Effector CD8-positive, alpha-beta T cell (primary cell): ENCODE measurements around the gene IPO4.

Experiments
- DNase-seq: peaks from one replicate; lab custom pipeline; 2025; lab: John Stamatoyannopoulos, UW

The IPO4 gene

GRCh38 chr14:24147761-24148428, 40.7 kb downstream of the IPO4 start:
- no peak for DNase-seq

GRCh38 chr14:24146978-24147760, 41.4 kb downstream of the IPO4 start, which contains the start of gene RNF31:
TSS of gene RNF31 (plus strand) at chr14:24147498. CDS start at chr14:24147699, 201 bp downstream.
- DNase-seq: peak; percentile 94

- peak; percentile 80 for DNase-seq
Observed at GRCh38 chr14:24146453-24146977, 42.1 kb downstream of the IPO4 start, which contains the start of gene PSME2. TSS of gene PSME2 (minus strand) at chr14:24146610. CDS start at chr14:24146581, 29 bp downstream.

- DNase-seq: no peak
Observed at GRCh38 chr14:24145690-24146452, 42.7 kb downstream of the IPO4 start.

GRCh38 chr14:24145219-24145618, 43.4 kb downstream of the IPO4 start:
- DNase-seq: no peak

- DNase-seq: no peak
Observed at GRCh38 chr14:24144451-24144850, 44.2 kb downstream of the IPO4 start.

GRCh38 chr14:24143511-24143910, 45.1 kb downstream of the IPO4 start:
- no peak for DNase-seq

- DNase-seq: peak; percentile 99
Observed at GRCh38 chr14:24141097-24141880, 47.3 kb downstream of the IPO4 start, which contains the start of gene EMC9. TSS of gene EMC9 (minus strand) at chr14:24141591. CDS start at chr14:24141304, 287 bp downstream.

- DNase-seq: no peak
Observed at GRCh38 chr14:24139272-24139934, 49.2 kb downstream of the IPO4 start.

GRCh38 chr14:24138396-24139271, 50.0 kb downstream of the IPO4 start:
- no peak for DNase-seq

GRCh38 chr14:24137529-24138395, 50.9 kb downstream of the IPO4 start:
- DNase-seq: no peak

- DNase-seq: no peak
Observed at GRCh38 chr14:24136684-24137528, 51.7 kb downstream of the IPO4 start.

- DNase-seq: peak; percentile 87
Observed at GRCh38 chr14:24135834-24136683, 52.6 kb downstream of the IPO4 start, which contains the start of gene PSME1. TSS of gene PSME1 (plus strand) at chr14:24136194. CDS start at chr14:24136263, 69 bp downstream.

GRCh38 chr14:24135584-24135833, 53.1 kb downstream of the IPO4 start:
- DNase-seq: no peak

- no peak for DNase-seq
Observed at GRCh38 chr14:24133735-24134134, 54.9 kb downstream of the IPO4 start.

GRCh38 chr14:24132976-24133375, 55.6 kb downstream of the IPO4 start:
- DNase-seq: no peak
